ENCODE data around the gene DUSP12. TPM values are rescaled to one million over a fixed set of nuclear protein-coding genes. Genes with fewer than 3 reads are reported as not detected.
"Not testable (repeated sequence)": the region's sequence is repeated elsewhere in the genome, so short reads cannot be mapped to it uniquely, and the experiment has no call there.

Gene DUSP12
- total RNA-seq, 1 experiment from 2014 or later, result 50.7 TPM

DNA sequence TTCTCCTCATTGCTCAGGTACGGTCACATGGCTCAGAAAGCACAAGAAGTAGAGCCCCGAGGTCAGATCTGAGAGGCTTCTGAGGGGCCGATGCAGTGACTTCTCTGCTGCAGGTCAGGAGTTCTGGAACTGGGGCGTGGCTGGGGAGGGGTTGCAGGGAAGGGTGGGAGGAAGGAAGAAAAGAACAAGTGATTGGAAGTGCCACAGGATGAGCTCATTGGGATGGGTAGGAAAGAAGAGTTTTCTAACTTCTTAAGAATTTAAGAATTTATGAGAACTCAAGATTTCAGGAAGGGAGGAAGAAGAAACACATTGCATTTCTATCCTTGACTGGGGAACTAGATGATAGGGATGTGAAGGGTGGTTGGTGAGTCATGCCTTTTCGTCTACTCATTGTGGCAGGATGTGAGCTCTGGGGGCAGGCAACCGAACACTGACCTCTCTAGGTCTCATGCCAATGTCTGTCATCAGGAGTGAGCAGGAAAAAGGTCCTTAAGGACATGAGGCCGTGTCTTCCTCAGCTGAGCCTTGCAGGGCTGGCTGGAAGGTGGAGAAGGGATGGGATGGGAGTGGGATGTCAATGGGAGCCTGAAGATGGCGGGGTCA lies 27.7 kb upstream of the DUSP12 start:
- Histone ChIP-seq H3K9me3 (replicated peaks) (no peaks in the 10 kb centered on the region), H3K27me3 (replicated peaks) (no peaks in the 10 kb centered on the region), H3K27ac (peak overlapping the region; percentile 31), H3K36me3 (0 out of 2 replicates have a peak, but pooled peaks cover 2% of the 10 kb centered on the region), H3K4me3 (no peak overlapping the region), H3K4me1 (replicated peaks) (peaks cover 27% of the 10 kb centered on the region)
- peak; percentile 46 to 66 for DNase-seq (ENCODE audit: low read depth in 1 of 2, low spot score in 2 of 2)

DNA sequence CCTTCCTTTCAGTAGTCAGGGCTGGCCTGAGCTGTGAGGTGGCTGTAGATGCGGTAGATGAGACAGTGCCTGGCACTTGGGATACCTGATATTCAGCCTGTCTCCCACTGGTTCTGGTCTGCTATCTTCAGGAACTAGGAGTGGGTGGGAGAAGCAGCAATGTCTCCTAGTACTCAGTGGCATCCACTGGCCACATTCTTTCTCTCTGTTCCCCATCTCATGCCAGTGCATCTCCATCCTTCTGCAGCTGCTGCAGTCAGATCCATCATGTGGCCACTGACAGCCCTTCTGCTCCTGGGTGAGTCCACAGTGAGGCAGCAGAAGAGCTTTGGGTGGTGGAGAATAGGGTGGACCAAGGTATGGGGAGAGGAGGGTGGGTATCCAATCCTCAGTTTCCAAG lies 27.2 kb upstream of the DUSP12 start:
- no peak overlapping the region for H3K4me3 ChIP-seq
- no peak for DNase-seq (ENCODE audit: low read depth in 1 of 2, low spot score in 2 of 2)
- no peaks in the 10 kb centered on the region for H3K27me3 ChIP-seq (replicated peaks)
- no peaks in the 10 kb centered on the region for H3K9me3 ChIP-seq (replicated peaks)
- H3K4me1 ChIP-seq (replicated peaks), result peaks cover 31% of the 10 kb centered on the region
- H3K27ac ChIP-seq, result no peak overlapping the region
- H3K36me3 ChIP-seq, result 0 out of 2 replicates have a peak, but pooled peaks cover 2% of the 10 kb centered on the region

DNA sequence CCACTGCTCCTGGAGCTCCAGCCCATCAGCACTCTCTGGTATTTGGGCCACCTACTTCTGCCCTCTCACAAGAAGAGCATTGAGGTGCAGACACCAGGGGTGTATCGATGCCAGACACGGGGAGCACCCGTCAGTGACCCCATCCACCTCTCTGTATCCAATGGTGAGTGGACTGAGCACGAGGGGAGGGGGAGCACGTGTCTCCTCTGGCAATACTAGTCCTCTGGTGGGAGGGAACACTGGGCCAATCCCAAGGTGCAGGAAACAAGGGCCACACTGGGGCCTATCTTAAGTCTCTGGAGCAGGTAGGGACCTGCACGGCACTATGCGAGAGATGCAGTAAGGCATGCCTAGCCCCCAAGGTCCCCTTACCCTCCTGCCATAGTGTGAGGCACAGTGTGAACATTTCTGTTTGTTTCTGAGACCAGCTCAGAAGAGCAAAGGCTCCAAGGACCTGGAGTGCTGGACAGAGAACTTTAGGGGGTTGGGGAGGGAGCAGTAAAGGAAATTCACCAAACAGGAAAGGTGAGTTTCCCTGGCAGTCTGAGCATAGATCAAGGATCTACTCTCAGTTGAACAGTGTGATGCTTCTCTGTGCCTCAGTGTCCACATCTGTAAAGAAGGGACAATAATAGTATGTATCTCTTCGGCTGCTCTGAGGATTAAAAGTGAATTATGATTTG lies 26.0 kb upstream of the DUSP12 start:
- no peaks in the 10 kb centered on the region for H3K27me3 ChIP-seq (replicated peaks)
- no peak overlapping the region for H3K4me3 ChIP-seq
- no peak overlapping the region for H3K27ac ChIP-seq
- H3K36me3 ChIP-seq, result 0 out of 2 replicates have a peak, but pooled peaks cover 2% of the 10 kb centered on the region
- H3K4me1 ChIP-seq (replicated peaks), result peaks cover 38% of the 10 kb centered on the region
- no peaks in the 10 kb centered on the region for H3K9me3 ChIP-seq (replicated peaks)
- no peak for DNase-seq (ENCODE audit: low read depth in 1 of 2, low spot score in 2 of 2)

DNA sequence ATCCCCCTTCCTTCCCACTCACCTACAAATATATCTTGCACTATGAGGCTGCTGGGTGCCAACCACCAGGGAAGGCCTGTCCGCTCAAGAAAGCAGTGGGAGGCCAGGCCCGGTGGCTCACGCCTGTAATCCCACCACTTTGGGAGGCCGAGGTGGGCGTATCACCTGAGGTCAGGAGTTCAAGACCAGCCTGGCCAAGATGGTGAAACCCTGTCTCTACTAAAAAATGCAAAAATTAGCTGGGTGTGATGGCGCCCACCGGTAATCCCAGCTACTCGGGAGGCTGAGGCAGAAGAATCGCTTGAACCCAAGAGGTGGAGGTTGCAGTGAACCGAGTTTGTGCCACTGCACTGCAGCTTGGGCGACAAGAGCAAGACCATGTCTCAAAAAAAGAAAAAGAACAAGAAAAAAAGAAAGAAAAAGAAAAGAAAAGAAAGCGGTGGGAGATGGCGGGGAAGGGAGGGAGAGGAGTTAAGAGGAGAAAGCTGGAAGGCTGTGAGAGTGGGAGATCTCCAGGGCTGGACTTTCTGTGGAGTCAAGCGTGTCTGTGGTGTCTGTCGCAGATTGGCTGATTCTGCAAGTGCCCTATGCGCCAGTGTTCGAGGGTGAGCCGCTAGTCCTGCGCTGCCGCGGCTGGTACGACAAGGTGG lies 24.2 kb upstream of the DUSP12 start:
- not testable (repeated sequence) for DNase-seq (ENCODE audit: low read depth in 1 of 2, low spot score in 2 of 2); H3K27ac ChIP-seq; H3K9me3 ChIP-seq (replicated peaks); H3K36me3 ChIP-seq; H3K27me3 ChIP-seq (replicated peaks)
- peaks cover 44% of the 10 kb centered on the region for H3K4me1 ChIP-seq (replicated peaks)
- H3K4me3 ChIP-seq, result peak overlapping the region; percentile 87

DNA sequence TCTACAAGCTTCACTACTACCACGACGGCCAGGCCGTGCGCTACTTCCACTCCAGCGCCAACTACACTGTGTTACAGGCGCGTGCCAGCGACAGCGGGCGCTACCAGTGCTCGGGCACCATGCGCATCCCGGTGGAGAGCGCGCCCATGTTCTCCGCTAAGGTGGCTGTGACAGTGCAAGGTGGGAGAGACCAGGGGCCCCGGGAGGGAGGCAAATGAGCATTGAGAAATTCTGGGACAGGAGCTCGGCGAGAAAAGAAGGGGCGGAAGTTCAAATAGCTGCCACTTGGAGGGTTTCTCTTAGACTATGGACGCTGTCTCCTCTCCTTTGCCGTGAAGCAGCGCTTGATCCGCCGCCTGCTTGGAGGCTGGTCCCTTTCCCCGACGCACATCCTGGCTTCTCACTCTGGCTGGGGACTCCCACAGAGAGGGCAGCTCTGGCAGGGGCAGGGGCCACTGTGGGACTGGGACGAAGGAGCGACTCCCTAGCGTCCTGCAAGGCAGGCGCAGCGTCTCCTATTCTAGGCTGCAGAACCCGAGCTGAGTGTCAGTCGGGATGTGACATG lies 23.6 kb upstream of the DUSP12 start:
- Histone ChIP-seq H3K27ac (peak overlapping the region; percentile 46; the same call in 1 of the 2 replicates), H3K4me3 (peak overlapping the region; percentile 87), H3K9me3 (replicated peaks) (no peaks in the 10 kb centered on the region), H3K36me3 (0 out of 2 replicates have a peak, but pooled peaks cover 2% of the 10 kb centered on the region), H3K4me1 (replicated peaks) (peaks cover 49% of the 10 kb centered on the region), H3K27me3 (replicated peaks) (no peaks in the 10 kb centered on the region)
- DNase-seq (ENCODE audit: low read depth in 1 of 2, low spot score in 2 of 2), result peak; percentile 55 to 63

DNA sequence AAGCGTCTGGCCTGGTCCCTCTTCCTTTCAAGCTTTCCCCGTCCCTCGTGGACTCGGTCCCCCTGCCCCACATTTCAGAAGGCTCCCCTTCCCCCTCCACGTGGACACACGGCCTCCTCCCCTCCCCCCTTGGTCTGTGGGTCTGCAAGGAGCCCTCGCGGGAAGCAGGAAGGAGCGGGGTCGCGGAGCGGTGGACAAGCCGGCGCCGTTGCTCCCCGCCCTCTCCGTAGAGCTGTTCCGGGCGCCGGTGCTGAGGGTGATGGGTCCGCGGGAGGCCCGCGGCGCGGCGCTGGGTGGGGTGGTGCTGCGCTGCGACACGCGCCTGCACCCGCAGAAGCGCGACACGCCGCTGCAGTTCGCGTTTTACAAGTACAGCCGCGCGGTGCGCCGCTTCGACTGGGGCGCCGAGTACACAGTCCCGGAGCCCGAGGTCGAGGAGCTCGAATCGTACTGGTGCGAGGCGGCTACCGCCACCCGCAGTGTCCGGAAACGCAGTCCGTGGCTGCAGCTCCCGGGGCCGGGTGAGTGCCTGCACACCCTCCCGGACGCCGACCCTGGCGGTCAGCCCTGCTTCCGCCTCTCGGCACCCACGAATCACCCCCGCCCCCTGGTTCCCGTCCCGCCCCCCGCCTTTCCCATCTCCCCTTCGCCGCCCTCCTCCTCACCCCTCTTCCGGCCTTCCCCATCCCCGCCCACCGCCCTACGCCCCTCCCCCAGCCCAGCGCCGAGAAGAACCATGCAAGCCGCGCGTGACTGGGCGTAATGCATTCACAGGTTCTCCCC lies 22.9 kb upstream of the DUSP12 start:
- H3K36me3 ChIP-seq, result 0 out of 2 replicates have a peak, but pooled peaks cover 2% of the 10 kb centered on the region

DNA sequence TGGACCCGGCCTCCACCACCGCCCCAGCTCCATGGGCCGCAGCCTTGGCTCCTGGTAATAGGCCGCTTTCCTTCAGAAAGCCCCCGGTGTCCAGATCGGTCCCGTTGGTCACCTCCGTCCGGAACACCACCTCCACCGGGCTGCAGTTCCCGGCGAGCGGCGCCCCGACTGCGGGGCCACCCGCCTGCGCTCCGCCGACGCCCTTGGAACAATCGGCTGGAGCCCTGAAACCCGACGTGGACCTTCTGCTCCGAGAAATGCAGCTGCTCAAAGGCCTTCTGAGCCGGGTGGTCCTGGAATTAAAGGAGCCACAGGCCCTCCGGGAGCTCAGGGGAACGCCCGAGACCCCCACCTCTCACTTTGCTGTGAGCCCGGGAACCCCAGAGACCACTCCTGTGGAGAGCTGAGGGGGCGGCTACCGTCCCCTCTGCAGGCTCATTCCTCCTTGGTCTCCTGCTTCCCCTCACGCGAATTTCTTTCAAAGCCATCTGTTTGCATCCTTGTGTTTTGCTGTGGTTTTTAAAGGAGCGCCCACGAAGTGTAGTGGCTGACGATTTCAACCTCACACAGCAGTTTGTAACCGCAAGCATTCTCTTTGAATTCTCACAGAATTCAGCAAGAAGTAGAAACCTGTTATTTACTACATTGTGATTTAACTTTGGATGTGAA lies 22.2 kb upstream of the DUSP12 start:
- H3K4me1 ChIP-seq (replicated peaks), result peaks cover 36% of the 10 kb centered on the region
- DNase-seq (ENCODE audit: low read depth in 1 of 2, low spot score in 2 of 2), result peak; percentile 61 to 71

More for the DNA sequence above, 22.9 kb upstream of the DUSP12 start:
- Histone ChIP-seq H3K27me3 (replicated peaks) (no peaks in the 10 kb centered on the region), H3K9me3 (replicated peaks) (no peaks in the 10 kb centered on the region), H3K4me1 (replicated peaks) (peaks cover 44% of the 10 kb centered on the region), H3K4me3 (peak overlapping the region; percentile 87), H3K27ac (peak overlapping the region; percentile 72)
- peak; percentile 64 to 87 for DNase-seq (ENCODE audit: low read depth in 1 of 2, low spot score in 2 of 2)

DNA sequence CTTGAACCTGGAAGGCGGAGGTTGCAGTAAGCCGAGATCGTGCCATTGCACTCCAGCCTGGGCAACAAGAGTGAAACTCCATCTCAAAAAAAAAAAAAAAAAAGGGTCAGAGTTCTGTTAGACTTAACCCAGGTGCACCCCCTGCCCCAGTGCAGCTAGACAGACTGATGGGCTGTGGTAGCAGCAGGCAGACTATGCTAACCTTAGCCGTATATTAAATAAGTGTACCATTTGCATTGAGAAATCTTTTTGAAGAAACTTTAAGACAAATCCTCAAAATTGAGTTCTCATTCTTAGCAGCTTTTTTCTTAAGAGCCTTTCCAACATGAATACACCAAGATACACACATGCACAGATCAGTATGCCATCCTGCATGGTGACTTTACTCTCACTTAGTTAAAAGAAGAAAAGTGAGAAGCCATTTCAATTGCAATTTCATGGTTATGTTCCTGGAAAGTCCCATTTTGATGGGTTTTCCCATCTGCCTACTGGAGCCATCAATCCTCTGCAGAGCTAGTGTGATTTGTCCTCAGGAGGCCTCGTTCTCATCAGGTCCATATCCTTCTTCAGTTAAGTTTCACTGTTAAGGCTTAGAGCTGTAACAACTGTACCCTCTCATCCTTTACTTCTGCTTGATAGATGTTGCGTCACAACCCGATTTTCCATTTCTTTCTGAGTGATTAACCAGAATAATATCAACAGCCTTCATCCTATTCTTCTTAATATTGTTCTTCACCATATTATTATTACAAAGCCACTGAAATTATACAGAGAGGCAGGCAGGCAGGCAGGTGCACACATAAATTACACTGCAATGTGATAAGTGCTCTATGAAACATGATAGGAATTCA lies 21.0 kb upstream of the DUSP12 start:
- Histone ChIP-seq H3K4me3 (no peak overlapping the region), H3K9me3 (replicated peaks) (no peaks in the 10 kb centered on the region), H3K4me1 (replicated peaks) (peaks cover 38% of the 10 kb centered on the region), H3K27me3 (replicated peaks) (no peaks in the 10 kb centered on the region), H3K36me3 (0 out of 2 replicates have a peak, but pooled peaks cover 2% of the 10 kb centered on the region), H3K27ac (no peak overlapping the region)
- no peak for DNase-seq (ENCODE audit: low read depth in 1 of 2, low spot score in 2 of 2)

More for the DNA sequence above, 22.2 kb upstream of the DUSP12 start:
- no peaks in the 10 kb centered on the region for H3K27me3 ChIP-seq (replicated peaks)
- peak overlapping the region; percentile 72 for H3K27ac ChIP-seq
- H3K36me3 ChIP-seq, result 0 out of 2 replicates have a peak, but pooled peaks cover 2% of the 10 kb centered on the region
- no peaks in the 10 kb centered on the region for H3K9me3 ChIP-seq (replicated peaks)
- H3K4me3 ChIP-seq, result peak overlapping the region; percentile 87

DNA sequence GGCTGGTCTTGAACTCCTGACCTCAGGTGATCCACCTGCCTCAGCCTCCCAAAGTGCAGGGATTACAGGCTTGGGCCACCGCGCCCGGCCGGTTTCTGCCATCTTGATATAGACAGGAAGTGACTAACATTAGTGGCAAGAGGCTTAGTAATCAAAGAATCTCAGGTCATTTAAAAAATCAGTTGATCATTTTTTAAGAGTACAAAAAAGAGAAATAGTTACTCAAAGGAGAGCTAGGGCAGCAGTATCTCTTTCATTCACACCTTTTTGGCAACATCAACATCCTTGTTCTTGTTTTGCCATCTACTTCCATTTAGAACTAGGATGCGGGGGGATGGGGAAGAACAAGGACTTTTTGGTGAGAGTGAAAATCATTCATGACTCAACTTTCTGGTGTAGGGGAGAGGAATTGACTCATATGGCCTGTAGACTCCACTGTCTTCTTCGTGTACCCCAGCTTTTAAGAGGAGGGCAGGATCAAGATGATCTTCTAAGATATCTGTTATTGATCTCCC lies 19.5 kb upstream of the DUSP12 start:
- Histone ChIP-seq H3K27ac (peak overlapping the region; percentile 74), H3K27me3 (replicated peaks) (no peaks in the 10 kb centered on the region), H3K4me3 (no peak overlapping the region), H3K4me1 (replicated peaks) (peaks cover 42% of the 10 kb centered on the region), H3K9me3 (replicated peaks) (no peaks in the 10 kb centered on the region), H3K36me3 (0 out of 2 replicates have a peak, but pooled peaks cover 2% of the 10 kb centered on the region)
- DNase-seq (ENCODE audit: low read depth in 1 of 2, low spot score in 2 of 2), result peak in 1 of 2 experiments; percentile 65

DNA sequence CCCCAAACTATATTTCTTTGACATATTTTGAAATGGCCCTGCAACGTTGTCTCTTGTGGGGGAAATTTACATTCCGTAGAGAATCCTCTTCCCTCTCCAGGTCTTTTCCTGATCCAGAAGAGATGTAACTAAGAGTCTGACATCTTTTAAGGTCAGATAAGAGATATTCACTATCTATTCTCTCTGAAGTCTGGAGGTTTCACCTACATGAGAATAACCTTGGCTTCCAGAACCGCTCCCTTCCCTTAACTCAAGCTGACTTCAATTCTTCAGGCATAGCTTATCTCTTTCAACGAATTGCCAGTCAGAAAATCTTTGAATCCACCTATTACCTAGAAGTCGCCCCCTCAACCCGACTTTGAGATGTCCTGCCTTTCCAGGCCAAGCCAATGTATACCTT lies 18.3 kb upstream of the DUSP12 start:
- 0 out of 2 replicates have a peak, but pooled peaks cover 2% of the 10 kb centered on the region for H3K36me3 ChIP-seq

DNA sequence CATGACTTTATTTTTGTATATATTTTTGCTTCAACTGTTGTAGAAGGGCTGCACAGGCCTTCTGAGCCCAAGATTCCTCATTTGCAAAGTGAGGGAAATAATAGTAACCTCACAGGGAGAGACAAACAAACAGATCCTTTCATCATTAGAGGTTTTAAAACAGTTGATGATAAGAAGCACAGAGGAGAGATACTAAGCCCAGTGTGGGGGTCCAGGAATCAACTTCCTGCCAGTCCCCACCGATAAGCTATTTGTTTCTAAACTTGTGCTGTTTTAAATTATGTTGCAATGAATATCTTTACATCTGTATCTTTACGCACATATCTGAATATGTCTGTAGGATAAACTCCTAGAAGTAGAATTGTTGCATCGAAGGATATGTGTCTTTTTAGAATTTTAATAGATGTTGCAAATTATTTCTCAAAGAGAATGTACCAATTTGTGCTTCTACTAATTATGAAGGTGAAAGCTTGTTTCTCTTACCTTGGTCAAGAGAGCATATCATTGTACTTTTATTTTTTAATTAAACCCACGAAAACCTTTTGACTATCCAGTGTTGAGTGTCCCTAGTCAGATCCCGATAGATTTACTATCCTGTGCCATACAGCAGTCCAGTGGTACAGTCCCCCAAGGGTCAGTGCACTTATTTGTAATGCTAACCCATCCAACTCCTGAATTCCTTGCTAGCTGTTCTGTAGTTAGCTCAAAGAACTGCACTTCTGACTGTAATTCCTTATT lies 17.4 kb upstream of the DUSP12 start:
- Histone ChIP-seq H3K27me3 (replicated peaks) (no peaks in the 10 kb centered on the region), H3K36me3 (no peaks in the 10 kb centered on the region), H3K4me3 (no peak overlapping the region), H3K27ac (no peak overlapping the region), H3K9me3 (replicated peaks) (no peaks in the 10 kb centered on the region), H3K4me1 (replicated peaks) (peaks cover 30% of the 10 kb centered on the region)
- DNase-seq (ENCODE audit: low read depth in 1 of 2, low spot score in 2 of 2), result no peak

More for the DNA sequence above, 18.3 kb upstream of the DUSP12 start:
- Histone ChIP-seq H3K4me1 (replicated peaks) (peaks cover 31% of the 10 kb centered on the region), H3K4me3 (no peak overlapping the region), H3K27me3 (replicated peaks) (no peaks in the 10 kb centered on the region), H3K9me3 (replicated peaks) (no peaks in the 10 kb centered on the region), H3K27ac (no peak overlapping the region)
- DNase-seq (ENCODE audit: low read depth in 1 of 2, low spot score in 2 of 2), result no peak

All from SJSA1 (cell line).